SU-DHL-6 (cell line): ENCODE results near the gene TMEM151A.
A peak's percentile ranks its signal among the peaks of the same experiment; 100 is the strongest.

ENCODE experiments used
- H2AFZ ChIP-seq: fragments of 200-600 bp; sonication (generic); 2 replicates; pipeline ENCODE4 v1.6.1; 2014; ENCODE audit warnings: low read depth, mild to moderate bottlenecking, moderate library complexity, mixed read lengths, antibody characterized with exemption, low read length; ENCODE audit not compliant: severe bottlenecking
- H3F3A ChIP-seq: fragments of 200-600 bp; shearing (Covaris generic); 2 replicates; pipeline ENCODE4 v1.6.0; 2016; ENCODE audit warnings: antibody characterized with exemption, mild to moderate bottlenecking; ENCODE audit not compliant: insufficient read depth
- H3K27ac ChIP-seq: fragments of 200-600 bp; sonication (generic); 2 replicates; pipeline ENCODE4 v1.5.1; 2016; ENCODE audit warnings: low read depth, mild to moderate bottlenecking, low read length, moderate library complexity, mixed read lengths
- H3K27me3 ChIP-seq: fragments of 200-600 bp; sonication (generic), shearing (Covaris generic); 2 replicates; pipeline ENCODE4 v1.6.0; 2014; ENCODE audit warnings: mild to moderate bottlenecking, low read length
- H3K36me3 ChIP-seq: fragments of 200-600 bp; sonication (generic); 2 replicates; pipeline ENCODE4 v1.6.1; 2014; ENCODE audit warnings: mild to moderate bottlenecking, low read length, mixed read lengths
- H3K4me2 ChIP-seq: fragments of 300-600, 200-600 bp; shearing (Covaris generic), sonication (generic); 2 replicates; pipeline ENCODE4 v1.6.0; 2014; ENCODE audit warnings: low read length, low read depth, mild to moderate bottlenecking; ENCODE audit not compliant: poor library complexity, severe bottlenecking
- H3K4me3 ChIP-seq: fragments of 200-600 bp; sonication (generic); 2 replicates; pipeline ENCODE4 v1.5.1; 2014; ENCODE audit warnings: antibody characterized with exemption, low read length, mild to moderate bottlenecking, mixed read lengths; ENCODE audit not compliant: insufficient read depth, poor library complexity, severe bottlenecking
- H3K79me2 ChIP-seq: fragments of 200-600 bp; sonication (generic); 2 replicates; pipeline ENCODE4 v1.6.1; 2014; ENCODE audit warnings: mild to moderate bottlenecking, low read length, moderate library complexity; ENCODE audit not compliant: insufficient read depth
- H3K9ac ChIP-seq: fragments of 200-600 bp; sonication (generic); 2 replicates; pipeline ENCODE4 v1.7.0; 2014; ENCODE audit warnings: mild to moderate bottlenecking, low read length
- H3K9me2 ChIP-seq: fragments of 200-600 bp; sonication (generic); replicated peaks from 2 replicates; pipeline ENCODE4 v1.6.1; 2014; ENCODE audit warnings: low read length; ENCODE audit not compliant: insufficient read depth
- H3K9me3 ChIP-seq: fragments of 200-600 bp; sonication (generic); 2 replicates; pipeline ENCODE4 v1.6.1; 2014; ENCODE audit warnings: low read length, mixed read lengths; ENCODE audit not compliant: insufficient read depth
- H4K20me1 ChIP-seq: fragments of 200-600 bp; sonication (generic); 2 replicates; pipeline ENCODE4 v1.6.1; 2014; ENCODE audit warnings: low read depth, mild to moderate bottlenecking, antibody characterized with exemption, low read length, moderate library complexity, mixed read lengths
- EZH2phosphoT487 ChIP-seq: fragments of 200-600 bp; sonication (generic), shearing (Covaris generic); conservative IDR thresholded peaks from 2 replicates; pipeline ENCODE4 v1.6.1; 2018; ENCODE audit warnings: mild to moderate bottlenecking, antibody characterized with exemption, low read length, moderate library complexity, mixed read lengths
- TF ChIP-seq, protein P1 (sequence below): fragments of 200-600 bp; sonication (generic); IDR thresholded peaks from one replicate; pipeline ENCODE4 v1.5.1; 2017; ENCODE audit warnings: antibody characterized with exemption, mild to moderate bottlenecking, low read length, moderate library complexity; ENCODE audit not compliant: insufficient read depth, poor library complexity, severe bottlenecking

TMEM151A gene

DNA sequence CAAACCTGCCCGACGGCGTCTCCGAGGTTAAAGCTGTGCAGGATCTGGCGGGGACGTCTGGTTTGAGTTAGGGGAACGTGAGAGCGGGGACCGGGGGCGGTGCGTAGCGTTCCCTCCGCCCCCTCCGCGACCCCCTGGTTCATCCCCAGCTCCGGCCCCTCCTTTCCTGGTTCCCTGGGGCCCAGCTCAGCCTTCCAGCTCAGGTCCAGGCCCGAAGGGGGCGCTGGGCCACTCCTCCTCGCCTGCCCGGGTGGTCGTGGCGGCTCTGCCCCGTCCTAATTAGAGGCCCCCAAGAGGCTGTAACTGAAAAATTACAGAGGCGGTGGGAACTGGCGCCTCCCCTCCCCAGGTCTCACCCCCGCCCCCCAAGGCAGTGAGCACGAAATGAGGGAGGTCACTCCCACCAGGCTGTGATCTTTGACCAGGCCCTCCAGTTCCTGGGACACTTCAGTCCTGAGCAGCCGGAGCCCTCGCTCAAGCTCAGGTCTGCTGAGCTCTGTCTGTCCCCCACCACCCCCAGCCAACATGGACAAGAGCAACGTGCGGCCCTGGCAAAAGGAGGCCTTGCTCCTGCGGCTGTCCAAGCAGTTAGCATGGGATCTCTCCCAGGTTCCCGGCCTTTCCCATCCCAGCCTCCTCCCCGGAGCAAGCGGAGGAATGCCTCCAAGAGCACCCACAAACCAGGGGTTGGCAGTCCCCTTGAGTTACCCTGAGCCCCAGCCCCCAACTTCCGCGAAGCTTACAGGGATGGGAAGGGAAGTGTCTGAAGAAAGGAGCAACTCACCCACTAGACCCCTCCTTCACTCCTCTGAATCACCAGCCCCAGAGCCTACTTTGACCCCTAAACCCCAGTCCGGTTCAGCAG lies 21.9 kb downstream of the TMEM151A start:
- no peaks in the 10 kb centered on the region for H3K36me3 ChIP-seq
- H3F3A ChIP-seq = no peaks in the 10 kb centered on the region
- H3K9me3 ChIP-seq = no peaks in the 10 kb centered on the region
- no peaks in the 10 kb centered on the region for H3K27me3 ChIP-seq
- H3K27ac ChIP-seq = no peak overlapping the region
- no peaks in the 10 kb centered on the region for H4K20me1 ChIP-seq
- no peaks in the 10 kb centered on the region for H3K9me2 ChIP-seq
- peak overlapping the region; percentile 24 for H3K4me3 ChIP-seq
- TF ChIP-seq EZH2phosphoT487 = no peak
- TF ChIP-seq, protein P1, sequence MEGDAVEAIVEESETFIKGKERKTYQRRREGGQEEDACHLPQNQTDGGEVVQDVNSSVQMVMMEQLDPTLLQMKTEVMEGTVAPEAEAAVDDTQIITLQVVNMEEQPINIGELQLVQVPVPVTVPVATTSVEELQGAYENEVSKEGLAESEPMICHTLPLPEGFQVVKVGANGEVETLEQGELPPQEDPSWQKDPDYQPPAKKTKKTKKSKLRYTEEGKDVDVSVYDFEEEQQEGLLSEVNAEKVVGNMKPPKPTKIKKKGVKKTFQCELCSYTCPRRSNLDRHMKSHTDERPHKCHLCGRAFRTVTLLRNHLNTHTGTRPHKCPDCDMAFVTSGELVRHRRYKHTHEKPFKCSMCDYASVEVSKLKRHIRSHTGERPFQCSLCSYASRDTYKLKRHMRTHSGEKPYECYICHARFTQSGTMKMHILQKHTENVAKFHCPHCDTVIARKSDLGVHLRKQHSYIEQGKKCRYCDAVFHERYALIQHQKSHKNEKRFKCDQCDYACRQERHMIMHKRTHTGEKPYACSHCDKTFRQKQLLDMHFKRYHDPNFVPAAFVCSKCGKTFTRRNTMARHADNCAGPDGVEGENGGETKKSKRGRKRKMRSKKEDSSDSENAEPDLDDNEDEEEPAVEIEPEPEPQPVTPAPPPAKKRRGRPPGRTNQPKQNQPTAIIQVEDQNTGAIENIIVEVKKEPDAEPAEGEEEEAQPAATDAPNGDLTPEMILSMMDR = no peak
- peak overlapping the region; percentile 90 for H3K4me2 ChIP-seq
- H3K9ac ChIP-seq = peak overlapping the region; percentile 6; the same call in 1 of the 2 replicates
- H2AFZ ChIP-seq = no peak overlapping the region
- no peaks in the 10 kb centered on the region for H3K79me2 ChIP-seq

DNA sequence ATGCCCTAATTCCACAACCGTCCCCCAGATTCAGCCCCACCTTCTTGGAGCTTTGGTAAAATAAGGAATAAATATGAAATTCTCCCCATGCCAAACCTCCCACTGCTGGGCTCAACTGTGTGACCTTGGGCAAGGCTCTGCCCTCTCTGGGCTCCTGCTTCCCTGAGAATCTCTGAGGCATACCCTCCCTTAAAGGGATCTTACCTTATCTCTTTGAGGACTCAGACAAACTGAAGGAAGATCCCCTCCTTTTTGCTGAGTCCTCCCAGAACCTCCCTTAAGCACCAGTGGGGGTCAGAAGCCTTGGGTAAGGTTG lies 22.4 kb downstream of the TMEM151A start:
- H3K9me2 ChIP-seq = no peaks in the 10 kb centered on the region
- no peak overlapping the region for H3K27ac ChIP-seq
- H4K20me1 ChIP-seq = no peaks in the 10 kb centered on the region
- no peaks in the 10 kb centered on the region for H3F3A ChIP-seq
- H3K4me3 ChIP-seq = no peak overlapping the region
- no peaks in the 10 kb centered on the region for H3K27me3 ChIP-seq
- H3K9me3 ChIP-seq = no peaks in the 10 kb centered on the region
- H3K4me2 ChIP-seq = no peak overlapping the region
- no peak overlapping the region for H3K9ac ChIP-seq
- TF ChIP-seq, protein P1 = no peak
- TF ChIP-seq EZH2phosphoT487 = no peak
- no peaks in the 10 kb centered on the region for H3K79me2 ChIP-seq
- H3K36me3 ChIP-seq = no peaks in the 10 kb centered on the region
- no peak overlapping the region for H2AFZ ChIP-seq

DNA sequence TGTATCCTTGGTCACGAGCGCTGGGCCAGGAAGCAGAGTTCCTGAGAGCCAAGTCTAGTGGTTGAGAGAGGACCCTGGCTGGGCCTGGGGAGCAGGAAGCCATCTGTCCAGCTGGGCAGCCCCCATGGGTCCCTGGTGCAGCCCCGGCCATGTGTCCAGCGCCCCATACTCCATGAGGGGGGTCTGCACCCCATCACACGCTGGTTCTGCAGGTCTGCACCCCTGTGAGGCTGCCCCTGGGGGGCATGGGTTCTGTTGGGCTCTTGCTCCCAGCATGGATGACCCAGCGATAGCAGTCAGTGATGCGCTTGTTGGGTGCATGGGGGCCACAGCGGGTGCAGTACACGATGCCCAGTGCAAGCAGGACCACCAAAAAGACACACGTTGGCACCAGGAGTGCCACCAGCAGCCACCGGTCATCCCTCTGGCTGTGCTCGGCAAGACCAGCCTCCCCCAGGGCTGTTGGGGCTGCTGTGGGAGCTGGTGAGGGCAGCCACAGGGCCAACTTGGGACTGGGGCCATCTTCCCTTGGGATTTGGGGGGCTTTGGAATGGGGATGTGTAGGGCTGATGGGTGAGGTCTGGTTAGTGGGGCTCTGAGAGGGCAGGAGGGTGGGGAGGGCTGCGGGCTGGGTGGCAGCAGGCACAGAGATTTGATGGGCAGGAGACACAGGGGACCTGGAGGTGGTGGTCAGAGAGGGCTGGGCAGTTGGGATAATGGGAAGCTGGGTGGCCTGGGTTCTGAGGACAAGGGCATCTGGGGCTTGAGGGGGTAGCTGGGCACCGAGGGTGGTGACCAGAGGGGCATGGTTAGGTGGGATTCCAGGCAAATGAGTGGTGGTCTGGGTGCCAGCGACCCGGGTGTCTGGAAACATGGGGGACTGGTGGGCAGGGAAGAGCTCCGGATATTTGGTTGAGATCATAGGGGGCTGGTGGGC lies 23.1 kb downstream of the TMEM151A start:
- H3K27me3 ChIP-seq = no peaks in the 10 kb centered on the region
- H3K4me2 ChIP-seq = no peak overlapping the region
- no peak overlapping the region for H3K4me3 ChIP-seq
- no peak overlapping the region for H3K27ac ChIP-seq
- no peak overlapping the region for H3K9ac ChIP-seq
- no peak for TF ChIP-seq EZH2phosphoT487
- TF ChIP-seq, protein P1 = no peak
- no peaks in the 10 kb centered on the region for H3F3A ChIP-seq
- H4K20me1 ChIP-seq = no peaks in the 10 kb centered on the region
- H3K9me2 ChIP-seq = no peaks in the 10 kb centered on the region
- H3K79me2 ChIP-seq = no peaks in the 10 kb centered on the region
- H3K36me3 ChIP-seq = no peaks in the 10 kb centered on the region
- no peaks in the 10 kb centered on the region for H3K9me3 ChIP-seq
- H2AFZ ChIP-seq = no peak overlapping the region
